ENCODE measurements around the gene S100A1.

DNA sequence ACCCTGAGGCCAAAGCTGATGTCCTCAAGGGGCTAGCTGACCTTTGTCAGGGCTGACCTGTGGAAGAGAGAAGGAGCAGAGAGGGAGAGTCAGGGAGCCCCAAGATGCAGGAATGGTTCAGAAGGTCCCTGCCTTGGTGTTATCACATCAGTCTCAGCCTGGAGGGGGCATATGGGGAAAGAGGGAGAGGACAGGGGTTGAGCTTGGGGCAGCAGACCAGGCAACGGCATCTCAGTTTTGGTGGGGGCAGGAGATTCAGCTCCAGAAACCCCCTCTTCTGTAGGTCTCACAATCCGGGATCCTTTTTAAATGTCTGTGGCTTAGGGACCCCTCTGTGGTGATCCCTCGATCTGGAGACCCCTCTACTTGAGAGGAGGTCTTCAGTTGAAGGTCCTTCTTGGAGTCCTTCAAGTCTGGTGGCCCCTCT, 1.7 kb upstream of the S100A1 start:
- TF ChIP-seq, protein P1, sequence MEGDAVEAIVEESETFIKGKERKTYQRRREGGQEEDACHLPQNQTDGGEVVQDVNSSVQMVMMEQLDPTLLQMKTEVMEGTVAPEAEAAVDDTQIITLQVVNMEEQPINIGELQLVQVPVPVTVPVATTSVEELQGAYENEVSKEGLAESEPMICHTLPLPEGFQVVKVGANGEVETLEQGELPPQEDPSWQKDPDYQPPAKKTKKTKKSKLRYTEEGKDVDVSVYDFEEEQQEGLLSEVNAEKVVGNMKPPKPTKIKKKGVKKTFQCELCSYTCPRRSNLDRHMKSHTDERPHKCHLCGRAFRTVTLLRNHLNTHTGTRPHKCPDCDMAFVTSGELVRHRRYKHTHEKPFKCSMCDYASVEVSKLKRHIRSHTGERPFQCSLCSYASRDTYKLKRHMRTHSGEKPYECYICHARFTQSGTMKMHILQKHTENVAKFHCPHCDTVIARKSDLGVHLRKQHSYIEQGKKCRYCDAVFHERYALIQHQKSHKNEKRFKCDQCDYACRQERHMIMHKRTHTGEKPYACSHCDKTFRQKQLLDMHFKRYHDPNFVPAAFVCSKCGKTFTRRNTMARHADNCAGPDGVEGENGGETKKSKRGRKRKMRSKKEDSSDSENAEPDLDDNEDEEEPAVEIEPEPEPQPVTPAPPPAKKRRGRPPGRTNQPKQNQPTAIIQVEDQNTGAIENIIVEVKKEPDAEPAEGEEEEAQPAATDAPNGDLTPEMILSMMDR (IDR thresholded peaks at IDR 0.05; ENCODE audit: low read depth, low read length): no peak
- no peak for TF ChIP-seq EZH2phosphoT487 (IDR thresholded peaks at IDR 0.05; ENCODE audit: low read depth)
